ENCODE results near the gene FBXO9. TPM values are rescaled to one million over a fixed set of nuclear protein-coding genes. Genes with fewer than 3 reads are reported as not detected.

FBXO9 gene
- total and polyA plus RNA-seq, 2 of the 8 experiments (the other 6 are each of a cell fraction or from before 2014, with no cell fraction given): 41.3 to 50.9 TPM

DNA sequence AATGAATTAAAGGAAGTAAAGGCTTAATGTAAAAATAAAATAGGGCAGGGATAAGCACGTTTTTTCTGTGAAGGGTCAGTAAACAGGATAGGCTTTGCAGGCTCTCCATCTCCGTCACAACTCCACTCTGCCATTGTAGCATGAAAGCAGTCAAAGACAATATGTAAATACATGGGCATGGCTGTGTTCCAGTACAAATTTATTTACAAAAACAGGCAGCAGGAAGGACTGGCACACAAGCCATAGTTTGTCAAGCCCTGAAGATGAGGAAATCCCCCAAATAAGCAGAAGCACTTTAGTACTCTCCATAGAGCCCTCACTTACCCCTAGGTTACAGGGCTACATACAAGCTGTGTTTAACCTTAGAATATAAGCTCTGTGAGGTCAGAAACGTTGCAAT lies 8.9 kb upstream of the FBXO9 start:
- Histone ChIP-seq H3K4me2 (ENCODE audit: insufficient read depth in 1 of 2, low read depth in 2 of 2, low read length in 2 of 2) (no peak overlapping the region), H2AFZ (ENCODE audit: low read length) (no peak overlapping the region), H3K79me1 (ENCODE audit: low read depth, low read length) (no peaks in the 10 kb centered on the region; the same call in 1 of the 2 replicates), H3K9ac (replicated peaks in 1 of 4; ENCODE audit: extremely low read depth in 1 of 4, low read depth in 3 of 4, low read length in 3 of 4) (no peak overlapping the region), H3K27me3 (replicated peaks in 1 of 4; ENCODE audit: control insufficient read depth in 3 of 4, extremely low read depth in 1 of 4, insufficient read depth in 3 of 4, low read length in 3 of 4) (no peaks in the 10 kb centered on the region), H4K8ac (ENCODE audit: extremely low read depth, insufficient read depth, low read length) (no peak overlapping the region), H2BK15ac (ENCODE audit: low read length) (no peak overlapping the region), H4K91ac (replicated peaks; ENCODE audit: insufficient read length, low read length) (no peak overlapping the region), H4K20me1 (replicated peaks in 1 of 2; ENCODE audit: control insufficient read depth in 1 of 2, insufficient read depth in 2 of 2, low read length in 2 of 2) (peaks cover 0 to 1% of the 10 kb centered on the region in 2 experiments), H3K4me3 (ENCODE audit: extremely low read depth in 1 of 4, insufficient read depth in 2 of 4, low read depth in 3 of 4, low read length in 4 of 4) (no peak overlapping the region), H3K4ac (replicated peaks; ENCODE audit: insufficient read length, low read depth, low read length) (no peak overlapping the region), H3K56ac (replicated peaks; ENCODE audit: insufficient read length, low read depth, low read length) (no peak overlapping the region), H3K27ac (ENCODE audit: low read depth, low read length) (no peak overlapping the region), H2BK5ac (ENCODE audit: low read depth, low read length) (no peak overlapping the region), H3K79me2 (ENCODE audit: control insufficient read depth in 1 of 2, insufficient read depth in 2 of 2, low read length in 2 of 2) (peaks cover 0 to 35% of the 10 kb centered on the region in 2 experiments; a peak in 2 of 4 replicates), H3K4me1 (replicated peaks in 1 of 4; ENCODE audit: control insufficient read depth in 3 of 4, insufficient read depth in 4 of 4, low read length in 3 of 4) (peaks cover 0 to 5% (median 1%) of the 10 kb centered on the region in 4 experiments; a peak in 2 of 7 replicates), H4K5ac (ENCODE audit: insufficient read length, low read depth, low read length) (no peak overlapping the region), H3K14ac (ENCODE audit: insufficient read length) (no peak overlapping the region), H2BK20ac (ENCODE audit: low read length) (no peak overlapping the region), H3K36me3 (ENCODE audit: control insufficient read depth in 2 of 4, insufficient read depth in 4 of 4, low read length in 3 of 4) (no peaks in the 10 kb centered on the region), H3K23ac (ENCODE audit: insufficient read length) (no peak overlapping the region), H2AK5ac (ENCODE audit: low read depth, low read length) (no peak overlapping the region), H2BK120ac (replicated peaks; ENCODE audit: low read depth, low read length) (no peak overlapping the region), H2BK12ac (ENCODE audit: low read depth, low read length) (no peak overlapping the region), H3K18ac (ENCODE audit: extremely low read depth, low read length) (no peak overlapping the region), H3K9me3 (ENCODE audit: insufficient read depth in 2 of 2, low read depth in 1 of 2, low read length in 1 of 2) (no peaks in the 10 kb centered on the region), H3K23me2 (ENCODE audit: low read depth, low read length) (no peaks in the 10 kb centered on the region)
- POLR2A ChIA-PET (ENCODE audit: partially characterized antibody): no interaction called here
- FAIRE-seq: no peak
- WGBS, 2 experiments (ENCODE audit: extremely low coverage in 1 of 2, insufficient coverage in 1 of 2, insufficient read length in 1 of 2, insufficient replicate concordance in 2 of 2, low coverage in 1 of 2, low lambda C conversion rate in 2 of 2, missing lambda C conversion rate in 1 of 2): 93% methylated on average over 3 of the region's 3 CpGs; no CpG with 5 or more reads in 1 of the 2 experiments
- TF ChIP-seq CEBPB (IDR thresholded peaks at IDR 0.05; ENCODE audit: low read depth, low read length) (no peak), NANOG (IDR thresholded peaks at IDR 0.05; ENCODE audit: insufficient read depth, low read depth, low read length, poor library complexity, severe bottlenecking) (no peak), TAF1 (IDR thresholded peaks at IDR 0.05; ENCODE audit: low read depth, low read length) (no peak), SIN3A (conservative IDR thresholded peaks at IDR 0.05 in 1 of 2, IDR thresholded peaks at IDR 0.05 in 1 of 2; ENCODE audit: low read depth in 1 of 2, low read length in 2 of 2) (no peak), FOSL1 (IDR thresholded peaks at IDR 0.05; ENCODE audit: insufficient read depth, low read depth, low read length) (no peak), POU5F1 (IDR thresholded peaks at IDR 0.05; ENCODE audit: low read depth, low read length) (no peak), CREB1 (IDR thresholded peaks at IDR 0.05) (no peak), GTF2F1 (IDR thresholded peaks at IDR 0.05; ENCODE audit: borderline replicate concordance, low read depth, low read length) (no peak), TBP (IDR thresholded peaks at IDR 0.05; ENCODE audit: low read depth, low read length) (no peak), SP2 (IDR thresholded peaks at IDR 0.05; ENCODE audit: low read length) (no peak), HDAC6 (IDR thresholded peaks at IDR 0.05; ENCODE audit: low read depth, low read length) (no peak), CHD1 (IDR thresholded peaks at IDR 0.05; ENCODE audit: low read depth, low read length) (no peak), ASH2L (IDR thresholded peaks at IDR 0.05; ENCODE audit: low read length) (no peak)
- CTCF ChIA-PET (ENCODE audit: partially characterized antibody): interaction anchor here (0.7 to 1.6 kb wide), 4 partner anchors 12 to 196 kb away, joined by 3 to 5 read pairs (median 3); no protein-coding TSS in a partner anchor
- no peak for DNase-seq (ENCODE audit: low read depth in 1 of 2, low spot score in 2 of 2)
